ENCODE results near the gene MAP2K5.

MAP2K5 gene

GRCh38 chr15:67809866-67810265, 267.4 kb downstream of the MAP2K5 start:
- no peak for DNase-seq

- no peak for DNase-seq
Measured at GRCh38 chr15:67812241-67812644, 269.7 kb downstream of the MAP2K5 start.

DNA sequence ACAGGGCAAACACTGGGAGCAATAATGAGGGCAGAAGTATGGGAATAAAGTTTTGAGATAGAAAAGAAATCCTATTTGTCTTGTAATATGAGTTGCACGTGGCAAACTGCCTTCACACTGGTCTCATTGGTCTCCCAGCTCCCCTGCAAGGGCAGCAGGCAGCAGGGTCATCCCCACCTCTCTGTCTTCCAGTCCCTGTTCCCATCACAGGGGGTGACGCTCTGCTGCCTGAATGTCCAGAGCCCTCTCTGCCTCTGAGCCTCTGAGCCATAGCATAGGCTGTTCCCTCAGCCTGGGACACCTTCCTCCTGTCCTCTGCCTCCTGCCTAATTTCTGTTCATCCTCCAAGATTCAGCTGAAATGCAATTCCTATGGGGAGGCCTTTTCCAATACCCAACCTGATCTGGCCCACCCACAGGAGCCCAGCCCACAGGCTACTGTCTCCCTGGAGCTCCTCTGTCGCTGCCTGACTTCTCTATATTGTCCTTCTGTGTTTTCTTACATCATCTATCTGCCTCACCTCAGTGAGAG, 270.7 kb downstream of the MAP2K5 start:
- DNase-seq, result no peak

DNA sequence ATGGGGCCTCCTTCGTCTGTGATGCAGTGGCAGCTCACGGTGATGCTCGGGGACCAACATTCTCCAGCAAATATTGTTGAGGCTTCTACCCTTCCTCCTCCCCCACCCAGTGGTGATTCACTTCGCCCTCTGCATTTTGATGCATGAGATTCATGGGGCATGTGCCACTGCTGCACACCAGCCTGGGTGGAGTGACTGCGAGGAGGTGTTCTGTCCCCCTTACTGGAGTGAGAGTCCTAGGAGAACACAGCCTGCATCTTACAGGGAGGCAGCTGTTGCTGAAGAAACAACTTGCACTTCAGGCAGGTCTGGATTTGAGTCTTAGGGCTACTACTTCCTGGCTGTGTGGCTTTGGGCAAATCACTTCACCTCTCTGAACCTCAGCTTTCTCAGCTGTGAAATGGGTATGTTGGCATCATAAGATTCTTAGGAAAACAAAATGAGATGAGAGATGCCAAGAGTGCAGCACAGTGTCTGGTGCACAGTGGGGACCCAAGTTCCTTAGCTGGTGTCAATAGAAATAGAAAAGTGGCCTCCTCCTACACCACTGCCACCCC, 272.6 kb downstream of the MAP2K5 start:
- no peak for DNase-seq

- DNase-seq, result no peak
Measured at GRCh38 chr15:67816668-67817067, 274.2 kb downstream of the MAP2K5 start.

- no peak for DNase-seq
Measured at GRCh38 chr15:67818464-67818863, 276.0 kb downstream of the MAP2K5 start.

DNA sequence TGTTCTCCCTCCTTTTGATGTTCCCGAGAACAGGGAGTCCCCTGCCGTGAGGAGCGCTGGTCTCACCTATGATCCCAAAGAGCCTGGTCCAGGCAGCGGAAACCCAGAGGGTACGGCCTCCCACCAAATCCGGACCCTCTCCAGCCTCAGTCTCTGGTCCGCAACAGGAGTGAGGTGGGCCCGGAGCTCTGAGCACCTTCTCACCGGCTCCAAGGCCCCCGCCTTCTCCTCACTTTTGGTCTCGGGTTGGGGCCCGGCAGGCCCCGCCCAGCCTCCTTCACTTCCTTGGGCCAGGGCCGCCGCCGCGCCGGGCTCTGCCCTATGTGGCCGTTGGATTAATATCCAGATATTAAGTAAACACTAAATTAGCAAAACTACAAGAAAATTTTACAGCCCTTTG, 277.1 kb downstream of the MAP2K5 start:
- no peak for DNase-seq

GRCh38 chr15:67820122-67820991, 277.9 kb downstream of the MAP2K5 start:
- no peak for DNase-seq

DNA sequence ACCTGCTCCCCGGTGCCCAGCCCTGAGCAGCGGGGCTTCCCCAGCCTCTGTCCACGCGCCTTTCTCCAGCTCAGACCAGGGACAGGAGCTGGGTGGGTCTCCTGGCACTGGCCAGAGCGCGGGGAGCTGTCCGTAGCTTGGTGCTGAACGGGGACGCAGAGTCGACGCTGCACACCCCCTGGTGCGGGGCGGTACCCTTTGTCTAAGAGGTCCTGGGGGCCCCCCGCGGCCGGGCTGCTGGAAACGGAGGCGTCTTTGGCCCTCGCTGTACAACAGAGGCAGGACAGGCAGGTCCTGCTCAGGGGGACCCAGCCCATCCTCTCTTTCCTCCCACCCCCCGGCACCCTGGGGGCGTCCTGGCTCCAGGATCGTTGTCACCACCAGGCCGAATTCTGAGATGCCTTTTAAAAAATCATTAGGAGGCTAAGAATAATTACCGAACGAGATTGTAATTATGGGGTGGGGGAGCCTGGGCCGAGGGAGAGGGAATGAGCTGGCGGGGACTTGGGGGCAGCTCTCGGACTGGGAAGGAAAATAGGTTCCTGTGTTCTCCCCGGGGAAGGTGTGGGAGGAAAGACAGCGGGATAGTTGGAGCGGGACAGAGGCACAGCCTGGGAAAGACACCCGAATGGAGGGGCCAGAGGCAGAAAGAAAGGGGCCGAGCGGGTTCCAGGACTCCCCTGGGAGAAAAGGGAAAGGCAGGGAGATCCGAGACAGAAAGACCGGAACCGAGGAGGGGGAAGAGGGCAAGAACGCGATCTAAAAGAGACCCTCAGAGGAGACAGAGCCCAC, 278.7 kb downstream of the MAP2K5 start:
- no peak for DNase-seq

DNA sequence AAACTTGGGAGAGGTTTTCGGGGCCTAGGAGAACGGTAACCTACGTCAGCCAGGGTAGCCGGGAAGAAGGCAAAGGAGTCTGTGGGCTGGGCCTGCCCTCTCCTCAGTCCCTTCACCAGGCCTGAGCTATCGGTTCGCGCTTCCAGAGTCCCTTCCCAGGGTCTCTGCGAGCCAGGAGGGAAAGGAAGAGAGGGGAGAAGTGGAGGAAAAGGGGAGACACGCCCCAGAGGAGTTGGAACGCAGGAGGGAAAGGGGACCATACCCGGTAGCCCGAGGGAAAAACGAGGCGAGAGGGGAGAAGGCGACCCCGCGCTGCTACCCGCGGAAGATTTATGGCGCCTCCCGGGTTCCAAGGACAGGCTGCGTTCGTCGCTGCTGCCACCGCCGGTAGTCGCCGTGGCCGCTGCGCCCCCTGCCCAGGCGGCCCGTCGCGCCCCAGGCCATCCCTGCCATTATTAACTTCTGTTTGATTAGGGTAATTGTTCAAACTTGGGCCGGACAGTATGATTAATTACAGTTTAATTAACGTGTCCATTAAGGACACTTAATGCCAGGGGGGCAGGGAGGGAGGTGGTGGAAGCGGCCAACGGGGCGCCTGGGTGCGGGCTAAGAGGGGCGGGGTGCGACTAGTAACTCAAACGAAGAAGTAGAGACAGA, 279.4 kb downstream of the MAP2K5 start:
- no peak for DNase-seq

DNA sequence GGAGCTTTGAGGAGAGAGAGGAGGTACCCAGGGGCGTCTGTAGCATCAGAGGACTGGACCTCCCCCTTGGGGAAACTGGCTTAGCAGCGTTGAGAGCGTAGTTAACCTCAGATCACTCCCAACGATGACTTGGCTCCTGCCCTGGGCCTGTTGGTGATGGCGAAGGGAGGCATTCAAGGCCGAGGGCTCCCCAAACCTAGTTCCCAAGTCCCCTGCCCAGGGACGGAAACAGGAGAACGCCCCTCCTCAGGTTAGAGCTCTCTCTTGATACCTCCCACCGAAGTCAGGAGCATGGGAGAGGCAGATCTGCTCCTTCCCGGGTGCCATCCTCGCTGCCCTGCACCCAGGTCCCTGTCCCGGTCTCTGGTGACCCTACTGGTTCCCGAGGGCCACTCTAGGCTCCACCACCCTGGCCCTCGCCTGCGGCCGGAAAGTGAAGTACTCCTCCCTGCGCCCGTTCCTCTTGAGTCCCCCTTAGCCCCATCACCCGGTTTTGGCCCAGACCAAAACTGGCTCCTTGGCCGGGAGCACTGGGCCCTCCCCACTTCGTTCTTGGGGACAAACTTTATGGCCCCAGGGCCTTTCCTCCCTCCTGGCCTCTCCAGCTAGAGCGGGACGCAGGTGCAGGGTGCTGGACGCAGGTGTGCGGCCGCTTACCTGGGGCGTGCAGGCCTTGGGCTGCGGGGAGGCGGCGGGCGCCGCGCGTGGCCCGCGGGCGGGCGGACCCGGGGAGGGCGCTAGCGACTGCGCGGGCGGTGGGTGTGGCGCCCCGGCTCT, 280.2 kb downstream of the MAP2K5 start:
- no peak for DNase-seq

GRCh38 chr15:67823314-67824196, 281.1 kb downstream of the MAP2K5 start:
- DNase-seq, result no peak

- no peak for DNase-seq
Measured at GRCh38 chr15:67824197-67824968, 281.9 kb downstream of the MAP2K5 start.

- DNase-seq, result no peak
Measured at GRCh38 chr15:67824976-67825880, 282.7 kb downstream of the MAP2K5 start, which contains the start of gene SKOR1. SKOR1 (plus strand) TSS chr15:67825509; CDS start chr15:67825603, 94 bp downstream.

DNA sequence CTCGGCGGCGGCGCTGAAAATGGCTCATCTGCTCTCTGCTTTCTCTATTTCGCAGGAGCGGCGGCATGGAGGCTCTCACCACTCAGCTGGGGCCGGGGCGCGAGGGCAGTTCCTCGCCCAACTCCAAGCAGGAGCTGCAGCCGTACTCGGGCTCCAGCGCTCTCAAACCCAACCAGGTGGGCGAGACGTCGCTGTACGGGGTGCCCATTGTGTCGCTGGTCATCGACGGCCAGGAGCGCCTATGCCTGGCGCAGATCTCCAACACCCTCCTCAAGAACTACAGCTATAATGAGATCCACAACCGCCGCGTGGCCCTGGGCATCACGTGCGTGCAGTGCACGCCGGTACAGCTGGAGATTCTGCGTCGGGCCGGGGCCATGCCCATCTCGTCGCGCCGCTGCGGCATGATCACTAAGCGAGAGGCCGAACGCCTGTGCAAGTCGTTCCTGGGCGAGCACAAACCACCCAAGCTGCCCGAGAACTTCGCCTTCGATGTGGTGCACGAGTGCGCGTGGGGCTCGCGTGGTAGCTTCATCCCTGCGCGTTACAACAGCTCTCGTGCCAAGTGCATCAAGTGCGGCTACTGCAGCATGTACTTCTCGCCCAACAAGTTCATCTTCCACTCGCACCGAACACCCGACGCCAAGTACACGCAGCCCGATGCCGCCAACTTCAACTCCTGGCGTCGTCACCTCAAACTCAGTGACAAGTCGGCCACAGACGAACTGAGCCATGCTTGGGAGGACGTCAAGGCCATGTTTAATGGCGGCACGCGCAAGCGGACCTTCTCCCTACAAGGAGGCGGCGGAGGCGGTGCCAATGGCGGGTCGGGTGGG, 283.6 kb downstream of the MAP2K5 start:
- DNase-seq, result no peak

DNA sequence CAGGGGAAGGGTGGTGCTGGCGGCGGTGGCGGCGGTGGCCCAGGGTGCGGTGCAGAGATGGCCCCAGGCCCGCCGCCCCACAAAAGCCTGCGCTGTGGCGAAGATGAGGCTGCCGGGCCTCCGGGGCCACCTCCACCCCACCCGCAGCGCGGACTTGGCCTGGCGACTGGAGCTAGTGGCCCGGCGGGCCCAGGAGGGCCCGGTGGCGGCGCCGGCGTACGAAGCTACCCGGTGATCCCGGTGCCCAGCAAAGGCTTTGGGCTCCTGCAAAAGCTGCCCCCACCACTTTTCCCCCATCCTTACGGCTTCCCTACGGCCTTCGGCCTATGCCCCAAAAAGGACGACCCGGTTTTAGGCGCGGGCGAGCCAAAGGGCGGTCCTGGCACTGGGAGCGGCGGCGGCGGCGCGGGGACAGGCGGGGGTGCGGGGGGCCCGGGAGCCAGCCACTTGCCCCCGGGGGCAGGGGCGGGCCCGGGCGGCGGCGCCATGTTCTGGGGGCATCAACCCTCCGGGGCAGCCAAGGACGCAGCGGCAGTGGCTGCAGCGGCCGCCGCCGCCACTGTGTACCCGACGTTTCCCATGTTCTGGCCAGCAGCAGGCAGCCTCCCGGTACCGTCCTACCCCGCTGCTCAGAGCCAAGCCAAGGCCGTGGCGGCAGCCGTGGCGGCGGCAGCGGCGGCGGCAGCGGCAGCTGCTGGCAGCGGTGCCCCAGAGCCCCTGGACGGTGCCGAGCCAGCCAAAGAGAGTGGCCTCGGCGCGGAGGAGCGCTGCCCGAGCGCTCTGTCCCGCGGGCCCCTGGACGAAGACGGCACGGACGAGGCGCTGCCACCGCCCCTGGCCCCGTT, 284.4 kb downstream of the MAP2K5 start:
- no peak for DNase-seq

All from NCI-H187 treated with DMSO at 0.1 percent for 48 hours (cell line).